ENCODE data around the gene GSTA2.
A peak's percentile ranks its signal among the peaks of the same experiment; 100 is the strongest.
"Not testable (repeated sequence)": the region's sequence is repeated elsewhere in the genome, so short reads cannot be mapped to it uniquely, and the experiment has no call there.

GSTA2 gene

DNA sequence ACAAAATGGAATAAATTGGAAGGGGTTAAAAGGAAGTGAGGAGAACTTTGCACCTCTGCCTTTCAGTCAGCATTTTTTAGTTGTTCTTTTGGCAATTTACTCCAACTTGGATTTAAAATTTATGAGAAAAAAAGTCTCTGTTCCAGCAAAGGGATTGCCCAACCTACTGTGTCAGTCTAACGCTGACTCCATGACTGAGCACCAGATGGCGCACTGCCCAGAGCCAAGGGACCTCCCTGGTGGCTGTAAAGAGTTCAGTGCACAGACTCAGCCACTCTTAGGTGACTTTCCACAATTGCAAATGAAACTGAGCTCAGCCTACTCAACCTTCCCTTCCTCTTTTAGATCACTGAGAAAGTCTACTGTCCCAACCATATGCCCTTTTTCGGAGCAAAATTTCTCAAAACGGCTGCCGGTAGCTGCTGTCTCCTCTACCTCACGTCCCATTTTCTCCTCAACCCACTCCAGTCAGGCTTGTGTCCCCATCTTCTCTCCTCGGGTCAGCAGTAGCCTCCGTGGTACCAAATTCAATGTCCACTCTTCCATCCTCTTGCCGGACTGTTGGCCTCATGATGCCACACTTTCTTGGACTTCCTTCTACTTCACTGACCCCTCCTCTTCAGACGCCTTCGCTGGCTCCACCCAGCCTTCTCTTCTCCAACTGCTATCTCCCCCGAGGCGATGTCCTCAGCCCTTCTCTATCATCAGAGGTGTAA lies 38.7 kb downstream of the GSTA2 start:
- DNase-seq: peak; percentile 67 to 82

DNA sequence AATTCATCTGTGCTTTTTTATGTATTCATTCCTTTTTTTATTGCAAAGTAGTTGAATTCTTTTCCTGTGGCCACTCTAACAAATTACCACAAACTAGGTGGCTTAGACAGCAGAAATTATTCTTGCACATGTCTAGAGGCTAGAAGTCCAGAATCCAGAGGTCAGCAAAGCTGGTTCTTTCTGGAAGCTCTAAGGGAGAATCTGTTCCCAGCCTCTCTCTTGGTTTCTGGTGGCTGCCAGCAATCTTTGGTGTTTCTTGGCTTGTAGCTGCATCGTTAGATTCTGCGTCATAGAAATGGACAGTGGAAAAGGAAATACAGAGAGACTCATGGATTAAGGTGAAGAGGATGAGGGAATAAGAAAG lies 39.3 kb downstream of the GSTA2 start:
- DNase-seq: no peak

DNA sequence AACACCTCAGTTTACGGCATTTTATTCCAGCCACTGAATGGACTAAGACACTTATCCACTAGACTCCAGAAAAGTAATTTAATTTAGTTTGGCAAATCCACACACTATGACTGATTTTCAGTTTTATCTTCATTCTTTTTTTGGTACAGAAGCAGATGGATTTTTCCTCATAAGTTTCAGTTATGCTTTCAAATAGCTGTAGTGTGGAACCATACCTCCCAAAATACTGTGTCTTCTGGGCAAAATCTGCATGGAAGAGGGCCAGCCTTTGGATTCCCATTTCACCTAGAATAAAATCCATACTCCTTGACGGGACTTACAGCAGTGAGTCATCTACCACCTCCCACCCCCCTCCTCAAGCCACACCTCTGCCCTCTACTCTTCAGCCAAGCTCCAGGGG lies 43.0 kb downstream of the GSTA2 start:
- no peak for DNase-seq

DNA sequence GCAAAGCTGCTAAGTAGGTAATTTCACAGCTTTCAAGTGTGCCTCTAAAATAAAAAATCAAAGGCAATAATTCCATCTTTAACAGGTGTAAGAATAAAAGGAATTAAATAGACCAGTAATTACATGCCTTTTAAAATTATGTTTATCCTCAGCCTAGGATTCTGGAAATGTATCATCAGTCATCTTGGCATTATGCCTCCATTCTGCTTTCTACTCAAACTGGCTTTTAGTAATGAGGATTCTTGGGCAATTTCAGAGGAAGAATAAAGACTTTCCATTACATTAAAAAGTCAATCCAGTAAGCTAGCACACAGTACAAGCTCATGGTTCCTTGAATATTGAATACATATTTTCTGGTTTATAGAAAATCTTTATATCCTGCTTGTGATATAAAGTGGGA lies 44.7 kb downstream of the GSTA2 start:
- DNase-seq: no peak

DNA sequence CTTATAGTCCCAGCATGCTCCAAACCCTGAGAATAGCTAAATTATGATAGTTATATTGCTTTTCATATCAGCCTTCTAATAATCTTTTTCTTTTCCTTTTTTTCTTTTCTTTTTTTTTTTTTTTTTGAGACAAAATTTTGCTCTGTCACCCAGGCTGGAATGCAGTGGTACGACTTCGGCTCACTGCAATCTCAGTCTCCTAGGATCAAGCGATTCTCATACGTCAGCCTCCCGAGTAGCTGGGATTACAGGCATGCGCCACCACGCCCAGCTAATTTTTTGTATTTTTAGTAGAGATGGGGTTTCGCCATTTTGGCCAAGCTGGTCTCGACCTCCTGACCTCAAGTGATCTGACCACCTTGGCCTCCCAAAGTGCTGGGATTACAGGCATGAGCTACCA lies 48.5 kb downstream of the GSTA2 start:
- not testable (repeated sequence) for DNase-seq

DNA sequence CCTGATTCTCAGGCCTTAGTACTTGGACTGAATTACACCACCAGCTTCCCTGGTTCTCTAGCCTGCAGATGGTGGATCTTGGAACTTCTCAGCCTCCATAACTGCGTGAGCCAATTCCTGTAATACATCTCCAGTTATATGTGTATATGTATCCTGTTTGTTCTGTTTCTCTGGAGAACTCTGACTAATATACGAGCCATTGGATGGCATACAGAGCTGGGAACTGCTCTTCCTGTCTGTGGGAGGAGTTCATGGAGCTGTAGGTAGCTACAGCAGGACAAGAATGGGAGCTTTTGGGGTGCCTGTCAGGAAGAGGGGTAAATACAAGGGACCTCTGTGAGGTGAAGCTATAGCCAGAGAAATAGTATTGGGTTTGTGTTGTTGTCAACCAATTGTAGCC lies 51.1 kb downstream of the GSTA2 start:
- no peak for DNase-seq

DNA sequence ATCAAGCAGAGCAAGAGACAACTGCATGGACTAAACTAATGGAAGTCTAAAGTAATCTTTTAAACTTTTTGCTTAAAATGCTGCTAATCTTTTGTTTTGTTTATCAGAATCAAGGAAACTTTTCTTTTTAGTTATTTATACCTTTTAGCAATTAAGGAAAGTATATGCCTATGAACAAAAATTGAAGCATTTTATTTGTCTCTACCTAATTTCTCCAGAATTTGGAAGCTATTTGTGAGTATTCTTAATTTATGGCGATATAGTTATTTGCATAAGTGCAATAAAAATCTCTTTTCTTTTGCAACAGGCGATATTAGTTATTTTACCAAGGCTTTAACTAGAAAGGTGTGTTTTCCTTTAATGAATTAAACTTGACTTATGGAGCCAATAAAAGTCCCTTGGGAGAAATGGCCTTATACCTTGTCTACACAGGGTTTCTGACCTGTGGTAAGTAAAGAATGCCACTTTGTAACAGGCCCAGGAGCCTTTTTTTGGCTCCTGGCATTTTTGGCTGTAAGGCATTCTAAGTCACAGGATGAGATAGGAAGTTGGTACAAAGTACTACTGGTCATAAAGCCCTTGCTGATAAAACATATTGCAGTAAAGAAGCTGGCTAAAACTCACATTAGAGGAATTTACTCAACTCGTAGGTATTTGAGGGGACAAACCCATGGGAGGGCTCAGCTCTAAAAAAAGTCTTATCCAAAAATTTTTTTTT lies 55.2 kb downstream of the GSTA2 start:
- DNase-seq: no peak

DNA sequence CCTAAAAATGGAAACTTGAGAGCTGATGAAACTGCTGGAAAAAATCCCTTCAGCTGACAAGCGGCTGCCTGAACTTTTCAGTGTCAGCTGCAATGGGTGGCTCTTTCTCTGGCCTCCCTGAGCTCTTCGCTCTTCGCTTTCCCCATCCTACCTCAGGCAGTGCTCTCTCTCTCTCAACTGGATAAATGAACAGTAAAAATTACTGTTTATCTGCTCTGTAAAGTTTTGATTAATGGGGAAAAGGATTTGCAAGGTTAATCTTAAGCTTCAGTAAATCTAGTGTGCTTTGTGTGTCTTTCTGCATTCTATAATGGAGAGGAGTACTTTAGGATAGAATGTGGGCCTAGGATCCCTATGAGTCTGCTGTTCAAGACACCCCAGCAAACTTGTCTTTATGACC lies 57.3 kb downstream of the GSTA2 start:
- no peak for DNase-seq

DNA sequence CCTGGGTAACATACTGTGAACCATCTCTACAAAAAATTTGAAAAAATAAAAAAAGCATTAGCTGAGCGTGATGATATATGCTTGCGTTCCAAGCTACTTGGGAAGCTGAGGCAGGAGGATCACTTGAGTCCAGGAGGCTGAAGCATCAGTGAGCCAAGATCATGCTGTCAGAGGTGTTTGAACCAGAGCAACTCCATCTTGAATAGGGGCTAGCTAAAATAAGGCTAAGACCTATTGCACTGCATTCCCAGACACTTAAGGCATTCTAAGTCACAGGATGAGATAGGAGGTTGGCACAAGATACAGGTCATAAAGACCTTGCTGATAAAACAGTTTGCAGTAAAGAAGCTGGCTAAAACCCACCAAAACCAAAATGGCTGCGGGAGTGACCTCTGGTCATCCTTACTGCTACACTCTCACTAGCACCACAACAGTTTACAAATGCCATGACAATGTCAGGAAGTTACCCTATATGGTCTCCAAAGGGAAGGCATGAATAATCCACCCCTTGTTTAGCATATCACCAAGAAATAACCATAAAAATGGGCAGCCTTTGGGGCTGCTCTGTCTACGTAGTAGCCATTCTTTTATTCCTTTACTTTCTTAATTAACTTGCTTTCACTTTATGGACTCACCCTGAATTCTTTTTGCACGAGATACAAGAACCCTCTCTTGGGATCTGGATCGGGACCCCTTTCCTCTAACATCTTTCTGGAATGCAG lies 58.3 kb downstream of the GSTA2 start:
- DNase-seq: not testable (repeated sequence)

DNA sequence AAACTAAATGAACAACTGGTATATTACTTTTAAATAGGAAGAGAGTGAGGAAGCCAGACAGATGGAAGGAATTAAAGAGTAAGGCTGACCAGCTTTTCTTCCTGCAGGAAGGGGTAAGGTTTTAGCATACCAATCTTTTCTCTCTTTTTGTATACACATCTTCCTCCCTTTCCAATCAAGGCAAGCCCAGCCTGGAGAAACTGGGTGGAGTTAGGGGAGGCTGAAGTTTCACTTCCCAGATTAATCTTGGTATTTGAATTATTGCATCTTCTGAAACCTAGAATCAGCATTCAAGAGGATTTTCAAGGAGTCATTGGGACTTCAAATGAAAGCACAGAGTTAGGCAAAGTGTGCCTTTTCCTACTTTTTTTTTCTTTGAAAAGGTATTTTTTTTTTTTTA lies 59.2 kb downstream of the GSTA2 start:
- DNase-seq: peak; percentile 15 to 35
